Right ventricle myocardium inferior (tissue), 1 donor: ENCODE results near the gene GLI3. TPM values are rescaled to one million over a fixed set of nuclear protein-coding genes. Genes with fewer than 3 reads are reported as not detected.
A peak's percentile ranks its signal among the peaks of the same experiment; 100 is the strongest.

Source experiments
- ATAC-seq: fragments of 200-7000 bp; cut with Tn5 transposase; one replicate; pipeline ENCODE4 v1.9.1; 2020; ENCODE audit warnings: mild to moderate bottlenecking, moderate library complexity
- DNase-seq: peaks from one replicate; pipeline ENCODE4 v3.0.0; 2021; ENCODE audit errors: missing footprints
- intact Hi-C: fragments of 100-400 bp; cut with DNase I; formaldehyde crosslinking; loops from one replicate; pipeline ENCODE4 v1.11.0; 2022
- total RNA-seq: library from RNA; stranded (reverse); fragmentation: NEBNext Ultra II Directional; extraction: Animal tissue kit (Norgen Biotek cat#: 25700); gene quantifications from one replicate; pipeline ENCODE4 v1.2.1, GENCODE V29; 2021
- donor health status: DM: no; HTN: yes; CAD: no; lungs with severe emphysema.

GLI3 gene
- total RNA-seq, 1 donor from 2014 or later, result 3.9 TPM

GRCh38 chr7:42099470-42100155, 137.4 kb downstream of the GLI3 start:
- intact Hi-C loops, result loop anchor here (5.0 kb wide), 1 partner anchor 138 kb away; the partner anchor contains the start of gene GLI3
- ATAC-seq (no peak), DNase-seq (no peak)

- intact Hi-C loops, result loop anchor here (5.0 kb wide), 1 partner anchor 138 kb away; the partner anchor contains the start of gene GLI3
- no peak for ATAC-seq
- no peak for DNase-seq
Observed at GRCh38 chr7:42099066-42099465, 137.9 kb downstream of the GLI3 start.

GRCh38 chr7:42097752-42098151, 139.3 kb downstream of the GLI3 start:
- ATAC-seq (no peak), DNase-seq (no peak)
- intact Hi-C loops, result loop anchor here (5.0 kb wide), 1 partner anchor 140 kb away; the partner anchor contains the start of gene GLI3

GRCh38 chr7:42096681-42097561, 140.1 kb downstream of the GLI3 start:
- DNase-seq, result peak; percentile 85
- intact Hi-C loops, result loop anchor here (5.0 kb wide), 1 partner anchor 140 kb away; the partner anchor contains the start of gene GLI3
- peak; percentile 94 for ATAC-seq

- intact Hi-C loops, result loop anchor here (5.0 kb wide), 1 partner anchor 141 kb away; the partner anchor contains the start of gene GLI3
- ATAC-seq (no peak), DNase-seq (no peak)
Observed at GRCh38 chr7:42096268-42096667, 140.7 kb downstream of the GLI3 start.

- intact Hi-C loops, result loop anchor here (5.0 kb wide), 1 partner anchor 142 kb away; the partner anchor contains the start of gene GLI3
- no peak for DNase-seq
- ATAC-seq, result no peak
Observed at GRCh38 chr7:42095791-42096190, 141.2 kb downstream of the GLI3 start.

GRCh38 chr7:42093349-42093905, 143.6 kb downstream of the GLI3 start:
- DNase-seq, result no peak
- intact Hi-C loops, result no loop called here
- no peak for ATAC-seq

GRCh38 chr7:42091461-42092291, 145.3 kb downstream of the GLI3 start:
- DNase-seq (no peak), ATAC-seq (no peak)
- intact Hi-C loops, result no loop called here

GRCh38 chr7:42090806-42091205, 146.2 kb downstream of the GLI3 start:
- intact Hi-C loops, result no loop called here
- DNase-seq, result no peak
- no peak for ATAC-seq

- no peak for ATAC-seq
- intact Hi-C loops, result no loop called here
Observed at GRCh38 chr7:42090056-42090455, 147.0 kb downstream of the GLI3 start.

GRCh38 chr7:42087616-42088015, 149.4 kb downstream of the GLI3 start:
- intact Hi-C loops, result no loop called here
- DNase-seq, result no peak
- no peak for ATAC-seq

More at GRCh38 chr7:42090056-42090455, 147.0 kb downstream of the GLI3 start:
- DNase-seq, result no peak

GRCh38 chr7:42085531-42085930, 151.5 kb downstream of the GLI3 start:
- DNase-seq (no peak), ATAC-seq (no peak)
- intact Hi-C loops, result no loop called here

GRCh38 chr7:42084263-42084662, 152.7 kb downstream of the GLI3 start:
- DNase-seq (no peak), ATAC-seq (no peak)
- intact Hi-C loops, result no loop called here

GRCh38 chr7:42083284-42083683, 153.7 kb downstream of the GLI3 start:
- no peak for DNase-seq
- intact Hi-C loops, result no loop called here
- no peak for ATAC-seq

- ATAC-seq (no peak), DNase-seq (no peak)
- intact Hi-C loops, result no loop called here
Observed at GRCh38 chr7:42082144-42082543, 154.9 kb downstream of the GLI3 start.

- no peak for ATAC-seq
- intact Hi-C loops, result no loop called here
- DNase-seq, result no peak
Observed at GRCh38 chr7:42081671-42082070, 155.3 kb downstream of the GLI3 start.

GRCh38 chr7:42080841-42081586, 156.0 kb downstream of the GLI3 start:
- no peak for ATAC-seq
- DNase-seq, result no peak
- intact Hi-C loops, result no loop called here
